Activated T-helper 1 cell treated with Interleukin-2 at 50 U/mL for 16 hours (primary cell): ENCODE results near the gene RNF113B.

ENCODE experiments used
- DNase-seq: peaks from one replicate; pipeline ENCODE4 v3.0.0-alpha.2; 2020; ENCODE audit warnings: low read depth

Gene RNF113B

GRCh38 chr13:98203646-98204326 lies 26.7 kb upstream of the RNF113B start:
- no peak for DNase-seq

GRCh38 chr13:98201984-98202383 lies 24.9 kb upstream of the RNF113B start:
- DNase-seq: no peak

- DNase-seq: no peak
Measured at GRCh38 chr13:98201189-98201588, 24.1 kb upstream of the RNF113B start.

- DNase-seq: no peak
Measured at GRCh38 chr13:98200211-98200878, 23.3 kb upstream of the RNF113B start.

GRCh38 chr13:98199480-98199879 lies 22.4 kb upstream of the RNF113B start:
- DNase-seq: no peak

GRCh38 chr13:98198683-98199082 lies 21.6 kb upstream of the RNF113B start:
- no peak for DNase-seq

- no peak for DNase-seq
Measured at GRCh38 chr13:98195054-98195791, 18.2 kb upstream of the RNF113B start.

- DNase-seq: no peak
Measured at GRCh38 chr13:98192008-98192407, 14.9 kb upstream of the RNF113B start.

- DNase-seq: no peak
Measured at GRCh38 chr13:98190889-98191444, 13.9 kb upstream of the RNF113B start.

- no peak for DNase-seq
Measured at GRCh38 chr13:98189841-98190505, 12.9 kb upstream of the RNF113B start.

- no peak for DNase-seq
Measured at GRCh38 chr13:98188544-98189166, 11.6 kb upstream of the RNF113B start.

- DNase-seq: no peak
Measured at GRCh38 chr13:98187965-98188261, 10.8 kb upstream of the RNF113B start.

- no peak for DNase-seq
Measured at GRCh38 chr13:98187155-98187964, 10.3 kb upstream of the RNF113B start.

- no peak for DNase-seq
Measured at GRCh38 chr13:98184792-98185191, 7.7 kb upstream of the RNF113B start.

- DNase-seq: no peak
Measured at GRCh38 chr13:98182589-98182988, 5.5 kb upstream of the RNF113B start.

GRCh38 chr13:98182153-98182552 lies 5.1 kb upstream of the RNF113B start:
- no peak for DNase-seq

- no peak for DNase-seq
Measured at GRCh38 chr13:98181111-98181815, 4.2 kb upstream of the RNF113B start.

- DNase-seq: no peak
Measured at GRCh38 chr13:98180092-98180491, 3.0 kb upstream of the RNF113B start.

- DNase-seq: no peak
Measured at GRCh38 chr13:98175823-98176222, 1.2 kb downstream of the RNF113B start.

- no peak for DNase-seq
Measured at GRCh38 chr13:98175043-98175442, 2.0 kb downstream of the RNF113B start.

- no peak for DNase-seq
Measured at GRCh38 chr13:98174307-98174706, 2.8 kb downstream of the RNF113B start.
